Stomach (tissue), 9 donors: ENCODE data around the gene SUPV3L1. TPM values are rescaled to one million over a fixed set of nuclear protein-coding genes. Genes with fewer than 3 reads are reported as not detected.

ENCODE experiments used
- DNase-seq, 2 donors: peaks; one replicate each; pipeline versions ENCODE4 v3.0.0 to v3.0.0-alpha.2; 2013 to 2019
- H3K27ac ChIP-seq, 5 donors: fragments of 200-600 bp in 4 of 5; sonication (generic) in 4 of 5; one replicate each; pipeline ENCODE4 v1.5.1; 2013 to 2019; ENCODE audit warnings: mild to moderate bottlenecking in 1 of 5, moderate library complexity in 1 of 5
- H3K27me3 ChIP-seq, 3 donors: fragments of 200-600 bp; sonication (generic); one replicate each; pipeline ENCODE4 v1.5.1; 2017 to 2019; ENCODE audit warnings: mixed run types in 1 of 3
- H3K36me3 ChIP-seq, 4 donors: fragments of 200-600 bp; sonication (generic); 1 replicate in 3 of 4; 2 replicates in 1 of 4; pipeline ENCODE4 v1.5.1; 2016 to 2019
- H3K4me1 ChIP-seq, 4 donors: fragments of 200-600 bp; sonication (generic); one replicate each; pipeline ENCODE4 v1.5.1; 2016 to 2019
- H3K4me3 ChIP-seq, 4 donors: fragments of 200-600 bp; sonication (generic) in 3 of 4; one replicate each; pipeline ENCODE4 v1.5.1; 2016 to 2019; ENCODE audit warnings: mild to moderate bottlenecking in 1 of 4
- H3K9me3 ChIP-seq, 4 donors: fragments of 200-600 bp; sonication (generic); one replicate each; pipeline ENCODE4 v1.5.1; 2016 to 2019
- EP300 ChIP-seq: sonication (generic); formaldehyde crosslinking; IDR thresholded peaks from one replicate; pipeline ENCODE4 v1.6.1; 2017; ENCODE audit warnings: antibody characterized with exemption
- POLR2A ChIP-seq, 4 donors: fragments of 450-650 bp; IDR thresholded peaks; one replicate each; pipeline ENCODE4 v1.6.1; 2016; ENCODE audit warnings: antibody characterized with exemption in 4 of 4, control low read depth in 2 of 4, mild to moderate bottlenecking in 1 of 4, moderate library complexity in 1 of 4
- POLR2AphosphoS5 ChIP-seq, 3 donors: sonication (generic); formaldehyde crosslinking; IDR thresholded peaks; one replicate each; pipeline ENCODE4 v1.6.1; 2016; ENCODE audit warnings: antibody characterized with exemption in 3 of 3
- WGBS, 5 donors: extraction: QIAGEN DNeasy Blood & Tissue Kit in 3 of 5; methylation state at CpG; one replicate each; pipeline versions ENCODE4 v1.1.5 to v1.1.7; 2013 to 2018; 5-methylcytosine and 5-hydroxymethylcytosine counted together
- intact Hi-C: fragments of 100-400 bp; cut with DNase I; formaldehyde crosslinking; loops from one replicate; pipeline ENCODE4 v1.15.1; 2023; ENCODE audit warnings: low total_unique reads
- polyA plus RNA-seq, 3 donors: library from polyadenylated mRNA; stranded (reverse); fragments of 200-250 nt; gene quantifications; one replicate each; pipeline ENCODE4 v1.2.3, GENCODE V29; 2013
- total RNA-seq, 5 donors: library from RNA; depleted of rRNA; stranded (reverse); fragments of >200 nt; gene quantifications; one replicate each; pipeline versions ENCODE4 v1.1.0 to v1.2.3, GENCODE V29; 2014 to 2016
- TF ChIP-seq, protein P1 (sequence below), 7 experiments: fragments of 450-650 bp in 4 of 7; fragments of 200-600 bp in 3 of 7; sonication (generic) in 3 of 7; IDR thresholded peaks; one replicate each; pipeline ENCODE4 v1.5.1; 2016 to 2019; ENCODE audit warnings: antibody characterized with exemption in 7 of 7, control low read depth in 2 of 7, mild to moderate bottlenecking in 1 of 7
- donor health status: healthy with polysubstance abuse.
- donor health status: Bipolar disorder and iron deficiency.
- donor health status: healthy.

SUPV3L1 gene
- total and polyA plus RNA-seq, 8 donors, result 15.2 to 111 (median 45.5) TPM

DNA sequence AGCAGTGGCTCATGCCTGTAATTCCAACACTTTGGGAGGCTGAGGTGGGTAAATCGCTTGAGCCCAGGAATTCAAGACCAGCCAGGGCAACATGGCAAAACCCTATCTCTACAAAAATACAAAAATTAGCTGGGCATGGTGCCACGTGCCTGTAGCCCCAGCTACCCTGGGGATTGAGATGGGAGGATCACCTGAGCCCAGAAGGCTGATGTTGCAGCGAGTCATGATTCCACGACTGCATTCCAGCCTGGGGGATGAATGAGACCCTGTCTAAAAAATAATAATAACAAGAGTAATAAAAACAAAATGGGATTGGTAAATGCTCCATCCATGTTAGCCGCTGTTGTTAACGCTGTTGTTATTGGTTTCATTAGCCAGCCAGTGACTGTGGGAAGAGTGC lies 38.8 kb downstream of the SUPV3L1 start:
- 90 to 95% (median 93%) methylated on average over 6 of the region's 6 CpGs for WGBS, 5 donors
- TF ChIP-seq, protein P1, sequence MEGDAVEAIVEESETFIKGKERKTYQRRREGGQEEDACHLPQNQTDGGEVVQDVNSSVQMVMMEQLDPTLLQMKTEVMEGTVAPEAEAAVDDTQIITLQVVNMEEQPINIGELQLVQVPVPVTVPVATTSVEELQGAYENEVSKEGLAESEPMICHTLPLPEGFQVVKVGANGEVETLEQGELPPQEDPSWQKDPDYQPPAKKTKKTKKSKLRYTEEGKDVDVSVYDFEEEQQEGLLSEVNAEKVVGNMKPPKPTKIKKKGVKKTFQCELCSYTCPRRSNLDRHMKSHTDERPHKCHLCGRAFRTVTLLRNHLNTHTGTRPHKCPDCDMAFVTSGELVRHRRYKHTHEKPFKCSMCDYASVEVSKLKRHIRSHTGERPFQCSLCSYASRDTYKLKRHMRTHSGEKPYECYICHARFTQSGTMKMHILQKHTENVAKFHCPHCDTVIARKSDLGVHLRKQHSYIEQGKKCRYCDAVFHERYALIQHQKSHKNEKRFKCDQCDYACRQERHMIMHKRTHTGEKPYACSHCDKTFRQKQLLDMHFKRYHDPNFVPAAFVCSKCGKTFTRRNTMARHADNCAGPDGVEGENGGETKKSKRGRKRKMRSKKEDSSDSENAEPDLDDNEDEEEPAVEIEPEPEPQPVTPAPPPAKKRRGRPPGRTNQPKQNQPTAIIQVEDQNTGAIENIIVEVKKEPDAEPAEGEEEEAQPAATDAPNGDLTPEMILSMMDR (IDR thresholded peaks at IDR 0.05), result no peak
- TF ChIP-seq EP300, result no peak
- TF ChIP-seq POLR2AphosphoS5 (IDR thresholded peaks at IDR 0.05), result no peak
- TF ChIP-seq POLR2A (IDR thresholded peaks at IDR 0.05), result no peak
- peaks cover 4 to 26% (median 15%) of the 10 kb centered on the region in 4 donors for H3K4me1 ChIP-seq
- H3K4me3 ChIP-seq, result no peak overlapping the region
- intact Hi-C loops, result no loop called here
- H3K36me3 ChIP-seq, result no peaks in the 10 kb centered on the region
- H3K27me3 ChIP-seq, result peaks cover 0 to 17% (median 0%) of the 10 kb centered on the region in 3 donors
- DNase-seq, result no peak
- H3K9me3 ChIP-seq, result no peaks in the 10 kb centered on the region
- H3K27ac ChIP-seq, result no peak overlapping the region

- H3K4me3 ChIP-seq, result no peak within 1 kb of the TSS
Observed at GRCh38 chr10:69220041-69220451, 40.0 kb downstream of the SUPV3L1 start, which contains the start of gene HKDC1. Gene HKDC1 (plus strand): TSS chr10:69220332. CDS start chr10:69220436, 104 bp downstream.

GRCh38 chr10:69220507-69220906 lies 40.5 kb downstream of the SUPV3L1 start:
- H3K27me3 ChIP-seq, result peaks cover 0 to 17% (median 0%) of the 10 kb centered on the region in 3 donors
- no peaks in the 10 kb centered on the region for H3K9me3 ChIP-seq
- 62 to 73% (median 67%) methylated on average over 9 of the region's 9 CpGs for WGBS, 5 donors
- no peaks in the 10 kb centered on the region for H3K36me3 ChIP-seq
- H3K4me1 ChIP-seq, result peaks cover 4 to 30% (median 13%) of the 10 kb centered on the region in 4 donors
- no peak overlapping the region for H3K27ac ChIP-seq
- TF ChIP-seq POLR2A (IDR thresholded peaks at IDR 0.05) (no peak), POLR2AphosphoS5 (IDR thresholded peaks at IDR 0.05) (no peak), EP300 (no peak)
- TF ChIP-seq, protein P1 (IDR thresholded peaks at IDR 0.05), result no peak
- no peak overlapping the region for H3K4me3 ChIP-seq
- no peak for DNase-seq
- intact Hi-C loops, result no loop called here

More at GRCh38 chr10:69220041-69220451, 40.0 kb downstream of the SUPV3L1 start, which contains the start of gene HKDC1:
- Histone ChIP-seq H3K9me3 (no peaks in the 10 kb centered on the region), H3K36me3 (no peaks in the 10 kb centered on the region), H3K27me3 (peaks cover 0 to 17% (median 0%) of the 10 kb centered on the region in 3 donors), H3K27ac (no peak within 1 kb of the TSS), H3K4me1 (peaks cover 4 to 30% (median 15%) of the 10 kb centered on the region in 4 donors)
- intact Hi-C loops, result no loop called here
- no peak for TF ChIP-seq EP300
- no peak for TF ChIP-seq POLR2AphosphoS5 (IDR thresholded peaks at IDR 0.05)
- no peak for TF ChIP-seq POLR2A (IDR thresholded peaks at IDR 0.05)
- TF ChIP-seq, protein P1 (IDR thresholded peaks at IDR 0.05), result no peak
- WGBS, 5 donors, result 44 to 68% (median 56%) methylated on average over 8 of the region's 8 CpGs
- peak in 1 of 2 donors; percentile 57 for DNase-seq

DNA sequence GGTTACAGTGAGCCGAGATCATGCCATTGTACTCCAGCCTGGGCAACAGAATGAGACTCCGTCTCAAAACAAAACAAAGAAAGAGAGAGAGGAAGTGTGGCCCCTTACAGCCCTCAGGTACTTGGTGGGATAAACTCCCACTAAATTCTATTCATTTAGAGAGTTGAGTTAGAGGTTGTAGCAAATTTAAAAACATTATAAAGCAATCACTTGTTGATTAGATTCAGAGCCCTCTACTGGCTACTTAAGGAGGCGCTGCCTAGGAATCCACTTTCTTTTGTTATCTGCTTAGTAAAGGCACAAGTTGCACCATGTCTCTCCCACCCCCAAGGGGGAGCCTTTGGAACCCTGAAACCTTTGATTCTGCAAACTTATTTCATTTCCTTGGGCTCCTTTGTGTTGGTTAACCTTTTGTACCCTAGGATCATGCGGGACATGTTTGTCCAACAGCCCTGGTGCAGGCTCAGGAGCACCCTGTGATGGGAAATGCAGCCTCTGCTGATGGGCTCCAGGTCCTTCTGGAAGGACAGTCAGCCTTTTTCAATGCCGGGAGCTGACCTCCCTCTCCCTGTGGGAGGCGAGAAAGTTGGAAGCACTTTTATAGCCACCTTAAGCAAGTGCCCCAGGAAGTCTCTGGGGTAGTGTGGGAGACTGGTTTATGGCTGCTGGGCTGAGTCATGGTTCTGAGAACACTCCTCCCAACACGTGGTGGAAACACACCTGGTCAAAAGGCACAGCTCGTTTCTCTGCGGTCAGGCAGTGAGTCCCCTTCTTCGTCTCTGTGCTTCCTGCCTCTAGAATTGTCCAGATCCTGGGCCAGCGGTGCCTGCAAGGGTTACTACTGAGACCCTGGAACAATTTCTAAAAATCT lies 42.4 kb downstream of the SUPV3L1 start:
- Histone ChIP-seq H3K27me3 (peaks cover 0 to 17% (median 0%) of the 10 kb centered on the region in 3 donors), H3K4me1 (peaks cover 4 to 30% (median 11%) of the 10 kb centered on the region in 4 donors), H3K27ac (peak overlapping the region; percentile 74 to 89 (median 86)), H3K9me3 (no peaks in the 10 kb centered on the region), H3K36me3 (no peaks in the 10 kb centered on the region), H3K4me3 (peak overlapping the region in 3 of 4 donors; percentile 13 to 20 (median 19))
- intact Hi-C loops, result no loop called here
- peak; percentile 71 to 87 for DNase-seq
- 29 to 38% (median 33%) methylated on average over 10 to 11 of the region's 11 CpGs for WGBS, 5 donors
- TF ChIP-seq POLR2A (IDR thresholded peaks at IDR 0.05) (no peak), EP300 (no peak), POLR2AphosphoS5 (IDR thresholded peaks at IDR 0.05) (peak in 2 of 3 donors; percentile 56 to 74)
- TF ChIP-seq, protein P1 (IDR thresholded peaks at IDR 0.05), result peak in 5 of 7 experiments; percentile 26 to 62 (median 43)
